CD14-positive monocyte (primary cell): ENCODE results near the gene ABCC3. TPM values are rescaled to one million over a fixed set of nuclear protein-coding genes. Genes with fewer than 3 reads are reported as not detected.
A peak's percentile ranks its signal among the peaks of the same experiment; 100 is the strongest.

ENCODE experiments used
- DNase-seq, 3 donors: peaks; one replicate each; pipeline ENCODE4 v3.0.0-alpha.2; 2011 to 2022
- H2AFZ ChIP-seq: 2 replicates; pipeline ENCODE4 v1.6.0; 2012; ENCODE audit warnings: mild to moderate bottlenecking, low read depth, low read length, inconsistent platforms; ENCODE audit not compliant: insufficient read depth, poor library complexity, severe bottlenecking
- H3K27ac ChIP-seq, 2 donors: 1 replicate in 1 of 2; 2 replicates in 1 of 2; pipeline ENCODE4 v1.5.1; 2012 to 2013; ENCODE audit warnings: low read length in 2 of 2, control low read depth in 1 of 2, inconsistent platforms in 1 of 2, low read depth in 1 of 2, mild to moderate bottlenecking in 1 of 2
- H3K27me3 ChIP-seq, 2 donors: one replicate each; pipeline versions ENCODE4 v1.6.0 to v1.6.1; 2011 to 2013; ENCODE audit warnings: low read length in 2 of 2; ENCODE audit not compliant: control insufficient read depth in 2 of 2, insufficient read depth in 2 of 2
- H3K36me3 ChIP-seq, 2 donors: replicated peaks in 1 of 2; 1 replicate in 1 of 2; 2 replicates in 1 of 2; pipeline versions ENCODE4 v1.5.1 to v1.6.1; 2012 to 2013; ENCODE audit warnings: low read length in 2 of 2, control low read depth in 1 of 2, inconsistent platforms in 1 of 2, mild to moderate bottlenecking in 1 of 2; ENCODE audit not compliant: insufficient read depth in 2 of 2, control insufficient read depth in 1 of 2
- H3K4me1 ChIP-seq, 2 donors: 1 replicate in 1 of 2; 2 replicates in 1 of 2; pipeline versions ENCODE4 v1.5.1 to v1.6.1; 2012 to 2013; ENCODE audit warnings: low read length in 2 of 2, control low read depth in 1 of 2, inconsistent platforms in 1 of 2, mild to moderate bottlenecking in 1 of 2, moderate library complexity in 1 of 2; ENCODE audit not compliant: insufficient read depth in 2 of 2, control insufficient read depth in 1 of 2
- H3K4me2 ChIP-seq: replicated peaks from 2 replicates; pipeline ENCODE3; 2012; ENCODE audit warnings: low read length, moderate library complexity, mild to moderate bottlenecking; ENCODE audit not compliant: poor library complexity, severe bottlenecking; ENCODE audit errors: extremely low read depth
- H3K4me3 ChIP-seq, 3 experiments: fragments of 200-600 bp in 1 of 3; sonication (generic) in 1 of 3; replicated peaks in 1 of 3; 1 replicate in 2 of 3; 2 replicates in 1 of 3; pipeline ENCODE4 v1.5.1; 2011 to 2013; ENCODE audit warnings: low read length in 3 of 3, mild to moderate bottlenecking in 3 of 3, control low read depth in 2 of 3, low read depth in 2 of 3, inconsistent platforms in 1 of 3, moderate library complexity in 1 of 3
- H3K79me2 ChIP-seq: 2 replicates; pipeline ENCODE4 v1.6.0; 2012; ENCODE audit warnings: mild to moderate bottlenecking, control low read depth, inconsistent platforms, low read length, moderate library complexity; ENCODE audit not compliant: insufficient read depth
- H3K9ac ChIP-seq: 2 replicates; pipeline ENCODE4 v1.6.0; 2017; ENCODE audit warnings: low read length, mild to moderate bottlenecking; ENCODE audit not compliant: insufficient read depth, poor library complexity, severe bottlenecking
- H3K9me3 ChIP-seq, 2 donors: replicated peaks in 1 of 2; 1 replicate in 1 of 2; 2 replicates in 1 of 2; pipeline versions ENCODE4 v1.5.1 to v1.6.1; 2012 to 2013; ENCODE audit warnings: low read length in 2 of 2, control low read depth in 1 of 2; ENCODE audit not compliant: control insufficient read depth in 1 of 2, insufficient read depth in 1 of 2
- H4K20me1 ChIP-seq: 2 replicates; pipeline ENCODE4 v1.6.0; 2012; ENCODE audit warnings: mild to moderate bottlenecking, low read length, control low read depth, moderate library complexity; ENCODE audit not compliant: insufficient read depth
- H3K27ac Mint-ChIP-seq, 7 donors: one replicate each; pipeline ENCODE4 v1.8.0; 2020; ENCODE audit warnings: mild to moderate bottlenecking in 7 of 7, mixed read lengths in 7 of 7, moderate library complexity in 6 of 7, inconsistent platforms in 2 of 7
- H3K27me3 Mint-ChIP-seq, 3 donors: one replicate each; pipeline ENCODE4 v1.8.0; 2021 to 2022; ENCODE audit warnings: low read depth in 3 of 3, mild to moderate bottlenecking in 3 of 3, mixed read lengths in 3 of 3, moderate library complexity in 3 of 3, inconsistent platforms in 1 of 3
- H3K36me3 Mint-ChIP-seq, 2 donors: one replicate each; pipeline ENCODE4 v1.8.0; 2020; ENCODE audit warnings: mixed read lengths in 2 of 2, inconsistent platforms in 1 of 2, mild to moderate bottlenecking in 1 of 2
- H3K4me1 Mint-ChIP-seq: one replicate; pipeline ENCODE4 v1.8.0; 2020; ENCODE audit warnings: mild to moderate bottlenecking, mixed read lengths
- H3K4me3 Mint-ChIP-seq, 2 donors: one replicate each; pipeline ENCODE4 v1.8.0; 2020; ENCODE audit warnings: mild to moderate bottlenecking in 2 of 2, mixed read lengths in 2 of 2, moderate library complexity in 1 of 2
- H3K9me3 Mint-ChIP-seq, 7 donors: one replicate each; pipeline ENCODE4 v1.8.0; 2020 to 2022; ENCODE audit warnings: mixed read lengths in 7 of 7, mild to moderate bottlenecking in 6 of 7, moderate library complexity in 6 of 7, inconsistent platforms in 2 of 7
- CTCF ChIP-seq: fragments of 200-600 bp; IDR thresholded peaks from one replicate; pipeline ENCODE4 v1.8.0; 2022; ENCODE audit warnings: antibody characterized with exemption, mild to moderate bottlenecking
- WGBS: methylation state at CpG from one replicate; pipeline ENCODE4 v1.1.5; 2013; ENCODE audit warnings: missing lambda C conversion rate; ENCODE audit not compliant: insufficient coverage; 5-methylcytosine and 5-hydroxymethylcytosine counted together
- intact Hi-C, 2 donors: fragments of 100-400 bp; cut with micrococcal nuclease; formaldehyde crosslinking; loops; one replicate each; pipeline versions ENCODE4 v1.15.0 to v1.15.1; 2023
- polyA plus RNA-seq, 3 donors: library from polyadenylated mRNA; depleted of rRNA in 1 of 3; unstranded in 2 of 3; stranded (reverse) in 1 of 3; fragments of 300-500 nt in 2 of 3; fragments of >200 nt in 1 of 3; fragmentation: Illumina TruSeq in 2 of 3; gene quantifications; 1 replicate in 2 of 3; 2 replicates in 1 of 3; pipeline ENCODE4 v1.2.3, GENCODE V29; 2012 to 2021

The ABCC3 gene
- polyA plus RNA-seq, 3 donors: 2.7 to 74.5 (median 11.4) TPM

- peak in 1 of 3 donors; percentile 63 for DNase-seq
- Histone ChIP-seq H2AFZ (peak overlapping the region; percentile 31), H3K9me3 (no peaks in the 10 kb centered on the region), H3K27ac (no peak overlapping the region), H3K9ac (no peak overlapping the region), H3K4me1 (peaks cover 0 to 29% of the 10 kb centered on the region in 2 donors), H3K27me3 (no peaks in the 10 kb centered on the region), H3K36me3 (no peaks in the 10 kb centered on the region), H3K4me3 (no peak overlapping the region), H4K20me1 (no peaks in the 10 kb centered on the region), H3K79me2 (no peaks in the 10 kb centered on the region), H3K4me2 (no peak overlapping the region)
- H3K4me1 Mint-ChIP-seq: peaks cover 22% of the 10 kb centered on the region
- peak overlapping the region in 1 of 2 donors; percentile 56 for H3K4me3 Mint-ChIP-seq
- H3K27me3 Mint-ChIP-seq: peaks cover 0 to 10% (median 10%) of the 10 kb centered on the region in 3 donors
- intact Hi-C loops: no loop called here
- no peaks in the 10 kb centered on the region for H3K9me3 Mint-ChIP-seq
- H3K36me3 Mint-ChIP-seq: peaks cover 0 to 4% of the 10 kb centered on the region in 2 donors
- WGBS: 47% methylated on average over 6 of the region's 8 CpGs
- peak overlapping the region in 1 of 7 donors; percentile 63 for H3K27ac Mint-ChIP-seq
- TF ChIP-seq CTCF: no peak
Measured at GRCh38 chr17:50668025-50668837, 33.5 kb downstream of the ABCC3 start.

GRCh38 chr17:50668838-50669581 is 34.3 kb downstream of the ABCC3 start:
- H3K27ac ChIP-seq: no peak overlapping the region
- H3K9me3 Mint-ChIP-seq: no peaks in the 10 kb centered on the region
- no peaks in the 10 kb centered on the region for H3K79me2 ChIP-seq
- intact Hi-C loops: no loop called here
- no peaks in the 10 kb centered on the region for H3K9me3 ChIP-seq
- no peak for TF ChIP-seq CTCF
- H3K4me3 ChIP-seq: no peak overlapping the region
- H3K4me2 ChIP-seq: no peak overlapping the region
- peaks cover 16% of the 10 kb centered on the region for H3K4me1 Mint-ChIP-seq
- H3K4me3 Mint-ChIP-seq: no peak overlapping the region
- peaks cover 0 to 21% of the 10 kb centered on the region in 2 donors for H3K4me1 ChIP-seq
- 95% methylated on average over 6 of the region's 9 CpGs for WGBS
- peaks cover 0 to 4% of the 10 kb centered on the region in 2 donors for H3K36me3 Mint-ChIP-seq
- H2AFZ ChIP-seq: no peak overlapping the region
- no peaks in the 10 kb centered on the region for H4K20me1 ChIP-seq
- no peak for DNase-seq
- no peaks in the 10 kb centered on the region for H3K36me3 ChIP-seq
- peaks cover 0 to 10% (median 10%) of the 10 kb centered on the region in 3 donors for H3K27me3 Mint-ChIP-seq
- no peaks in the 10 kb centered on the region for H3K27me3 ChIP-seq
- H3K9ac ChIP-seq: no peak overlapping the region
- peak overlapping the region in 1 of 7 donors; percentile 10 for H3K27ac Mint-ChIP-seq
